B cell (primary cell): ENCODE measurements around the gene HS3ST6. TPM values are rescaled to one million over a fixed set of nuclear protein-coding genes. Genes with fewer than 3 reads are reported as not detected.

Source experiments
- ATAC-seq: fragments of 200-7000 bp; cut with Tn5 transposase; one replicate; pipeline ENCODE4 v1.10.0; 2021; ENCODE audit warnings: low read depth, mild to moderate bottlenecking, moderate number of reproducible peaks, moderate library complexity
- CTCF ChIA-PET: fragments of 350-600 bp; sonication (Branson Sonifier 250); formaldehyde crosslinking; loops from one replicate; lab custom pipeline; 2021; ENCODE audit warnings: antibody characterized with exemption, inconsistent platforms; lab: Charles Lee
- POLR2A ChIA-PET: fragments of 350-600 bp; sonication (Branson Sonifier 250); formaldehyde crosslinking; loops from one replicate; lab custom pipeline; 2021; ENCODE audit warnings: antibody characterized with exemption; lab: Charles Lee
- DNase-seq: peaks from one replicate; pipeline ENCODE4 v3.0.0; 2013
- H2AFZ ChIP-seq: 2 replicates; pipeline ENCODE4 v1.6.1; 2012; ENCODE audit warnings: mild to moderate bottlenecking, low read depth, low read length; ENCODE audit not compliant: insufficient read depth, poor library complexity, severe bottlenecking
- H3K27ac ChIP-seq, 2 donors: 1 replicate in 1 of 2; 2 replicates in 1 of 2; pipeline ENCODE4 v1.5.1; 2012 to 2013; ENCODE audit warnings: low read length in 2 of 2, mild to moderate bottlenecking in 2 of 2, moderate library complexity in 1 of 2
- H3K27me3 ChIP-seq, 4 experiments: fragments of 200-600 bp in 1 of 4; sonication (generic) in 1 of 4; replicated peaks in 1 of 4; 1 replicate in 2 of 4; 2 replicates in 2 of 4; pipeline versions ENCODE4 v1.6.1 to v1.7.0; 2013 to 2016; ENCODE audit warnings: low read length in 3 of 4, mild to moderate bottlenecking in 2 of 4, mixed read lengths in 1 of 4, moderate library complexity in 1 of 4; ENCODE audit not compliant: insufficient read depth in 4 of 4, control insufficient read depth in 3 of 4; ENCODE audit errors: control extremely low read depth in 1 of 4
- H3K36me3 ChIP-seq, 2 experiments: replicated peaks in 1 of 2; 1 replicate in 1 of 2; 2 replicates in 1 of 2; pipeline versions ENCODE4 v1.6.1 to v1.7.1; 2013; ENCODE audit warnings: low read length in 1 of 2; ENCODE audit not compliant: insufficient read depth in 2 of 2, control insufficient read depth in 1 of 2; ENCODE audit errors: control extremely low read depth in 1 of 2, extremely low read depth in 1 of 2
- H3K4me1 ChIP-seq, 2 donors: fragments of 200-600 bp in 1 of 2; sonication (generic) in 1 of 2; 1 replicate in 1 of 2; 2 replicates in 1 of 2; pipeline versions ENCODE4 v1.5.1 to v1.6.1; 2013 to 2017; ENCODE audit warnings: low read length in 2 of 2; ENCODE audit not compliant: control insufficient read depth in 2 of 2, insufficient read depth in 2 of 2
- H3K4me2 ChIP-seq: replicated peaks from 2 replicates; pipeline ENCODE3; 2012; ENCODE audit warnings: mild to moderate bottlenecking, low read depth, low read length; ENCODE audit not compliant: poor library complexity, severe bottlenecking
- H3K4me3 ChIP-seq, 5 experiments: fragments of 200-600 bp in 1 of 5; sonication (generic) in 1 of 5; 1 replicate in 3 of 5; 2 replicates in 2 of 5; pipeline versions ENCODE4 v1.5.1 to v1.7.0; 2011 to 2016; ENCODE audit warnings: low read length in 4 of 5, mild to moderate bottlenecking in 4 of 5, low read depth in 2 of 5, control low read depth in 1 of 5, moderate library complexity in 1 of 5; ENCODE audit not compliant: insufficient read depth in 1 of 5; ENCODE audit errors: control extremely low read depth in 1 of 5, extremely low read depth in 1 of 5
- H3K79me2 ChIP-seq: fragments of 200-600 bp; sonication (generic); one replicate; pipeline ENCODE4 v1.6.0; 2016; ENCODE audit warnings: low read length; ENCODE audit not compliant: control insufficient read depth, insufficient read depth
- H3K9ac ChIP-seq: fragments of 200-600 bp; sonication (generic); 2 replicates; pipeline ENCODE4 v1.6.1; 2017; ENCODE audit warnings: mild to moderate bottlenecking, low read length, moderate library complexity
- H3K9me3 ChIP-seq, 3 donors: one replicate each; pipeline versions ENCODE4 v1.6.1 to v1.7.1; 2013; ENCODE audit warnings: low read length in 2 of 3; ENCODE audit not compliant: control insufficient read depth in 2 of 3, insufficient read depth in 1 of 3; ENCODE audit errors: control extremely low read depth in 1 of 3
- H4K20me1 ChIP-seq: 2 replicates; pipeline ENCODE4 v1.6.0; 2012; ENCODE audit warnings: mild to moderate bottlenecking, low read length; ENCODE audit not compliant: insufficient read depth, control insufficient read depth, poor library complexity, severe bottlenecking
- H3K27ac Mint-ChIP-seq: one replicate; pipeline ENCODE4 v1.8.0; 2021; ENCODE audit warnings: mixed read lengths
- H3K27me3 Mint-ChIP-seq: one replicate; pipeline ENCODE4 v1.8.0; 2021; ENCODE audit warnings: mixed read lengths
- H3K4me1 Mint-ChIP-seq: one replicate; pipeline ENCODE4 v1.8.0; 2021; ENCODE audit warnings: mixed read lengths
- H3K4me3 Mint-ChIP-seq: one replicate; pipeline ENCODE4 v1.8.0; 2021; ENCODE audit warnings: mixed read lengths
- H3K9me3 Mint-ChIP-seq: one replicate; pipeline ENCODE4 v1.8.0; 2022; ENCODE audit warnings: mixed read lengths; ENCODE audit not compliant: insufficient read depth
- CTCF ChIP-seq: fragments of 200-600 bp; IDR thresholded peaks from one replicate; pipeline ENCODE4 v1.8.0; 2022; ENCODE audit warnings: antibody characterized with exemption, mild to moderate bottlenecking
- EZH2 ChIP-seq: IDR thresholded peaks from 2 replicates; pipeline ENCODE4 v1.6.1; 2012; ENCODE audit warnings: borderline replicate concordance, low read depth, mild to moderate bottlenecking, moderate library complexity, low read length; ENCODE audit not compliant: insufficient read depth, poor library complexity, severe bottlenecking
- WGBS: methylation state at CpG from one replicate; pipeline ENCODE4 v1.1.5; 2013; ENCODE audit warnings: missing lambda C conversion rate; ENCODE audit not compliant: insufficient coverage; 5-methylcytosine and 5-hydroxymethylcytosine counted together
- intact Hi-C: fragments of 100-400 bp; cut with micrococcal nuclease; formaldehyde crosslinking; loops from one replicate; pipeline ENCODE4 v1.10.0; 2022
- polyA plus RNA-seq: library from polyadenylated mRNA; depleted of rRNA; stranded (reverse); fragments of >200 nt; gene quantifications from 2 replicates; pipeline ENCODE4 v1.2.3, GENCODE V29; 2012
- total RNA-seq, 2 donors: library from RNA; stranded (reverse); fragments of 120-200 nt in 1 of 2; gene quantifications; 1 replicate in 1 of 2; 2 replicates in 1 of 2; pipeline versions ENCODE4 v1.2.3 to v1.2.4, GENCODE V29; 2013 to 2022

The HS3ST6 gene
- total and polyA plus RNA-seq, 2 donors (not counting 1 experiment from before 2014, with no cell fraction given): not detected

- intact Hi-C loops: no loop called here
- no peaks in the 10 kb centered on the region for H3K4me1 Mint-ChIP-seq
- no peak overlapping the region for H3K27ac Mint-ChIP-seq
- ChIA-PET CTCF (no interaction called here), POLR2A (no interaction called here)
- no peak overlapping the region for H3K4me3 ChIP-seq
- H3K9me3 ChIP-seq: no peaks in the 10 kb centered on the region
- no peaks in the 10 kb centered on the region for H4K20me1 ChIP-seq
- no peak overlapping the region for H3K4me3 Mint-ChIP-seq
- H3K27me3 Mint-ChIP-seq: peaks cover 7% of the 10 kb centered on the region
- H2AFZ ChIP-seq: no peak overlapping the region
- H3K9me3 Mint-ChIP-seq: no peaks in the 10 kb centered on the region
- no peak overlapping the region for H3K9ac ChIP-seq
- ATAC-seq (no peak), DNase-seq (no peak)
- H3K4me1 ChIP-seq: peaks cover under 1 to 2% of the 10 kb centered on the region in 2 donors
- no peaks in the 10 kb centered on the region for H3K36me3 ChIP-seq
- H3K4me2 ChIP-seq: no peak overlapping the region
- no peak for TF ChIP-seq CTCF
- no peak for TF ChIP-seq EZH2
- no peaks in the 10 kb centered on the region for H3K79me2 ChIP-seq
- peaks cover 0 to 5% (median 0%) of the 10 kb centered on the region in 4 experiments for H3K27me3 ChIP-seq
- H3K27ac ChIP-seq: no peak overlapping the region
- WGBS: 97% methylated on average over 22 of the region's 22 CpGs
These were observed 35.5 kb upstream of the HS3ST6 start for GRCh38 chr16:1953734-1954133.

- TF ChIP-seq EZH2 (no peak), CTCF (no peak)
- Mint-ChIP-seq H3K4me3 (no peak overlapping the region), H3K27ac (no peak overlapping the region), H3K4me1 (no peaks in the 10 kb centered on the region), H3K9me3 (no peaks in the 10 kb centered on the region), H3K27me3 (peaks cover 4% of the 10 kb centered on the region)
- no peaks in the 10 kb centered on the region for H3K36me3 ChIP-seq
- H3K27me3 ChIP-seq: peaks cover 0 to 5% (median 0%) of the 10 kb centered on the region in 4 experiments
- H4K20me1 ChIP-seq: no peaks in the 10 kb centered on the region
- H3K4me3 ChIP-seq: no peak overlapping the region
- no peak overlapping the region for H2AFZ ChIP-seq
- no peaks in the 10 kb centered on the region for H3K9me3 ChIP-seq
- H3K27ac ChIP-seq: no peak overlapping the region
- H3K4me1 ChIP-seq: no peaks in the 10 kb centered on the region
- H3K9ac ChIP-seq: no peak overlapping the region
- 94% methylated on average over 19 of the region's 19 CpGs for WGBS
- DNase-seq (no peak), ATAC-seq (no peak)
- CTCF ChIA-PET: no interaction called here
- H3K4me2 ChIP-seq: no peak overlapping the region
- POLR2A ChIA-PET: no interaction called here
- H3K79me2 ChIP-seq: no peaks in the 10 kb centered on the region
- intact Hi-C loops: no loop called here
These were observed 32.3 kb upstream of the HS3ST6 start for GRCh38 chr16:1950559-1950958.
